Keratinocyte (primary cell): Measurements from ENCODE around the gene CHST8.

ENCODE experiments used
- EZH2 ChIP-seq: IDR thresholded peaks from one replicate; pipeline ENCODE4 v1.6.1; 2012; ENCODE audit warnings: inconsistent platforms, mild to moderate bottlenecking, low read length, moderate library complexity
- TF ChIP-seq, protein P1 (sequence below), 3 experiments: IDR thresholded peaks in 1 of 3; conservative IDR thresholded peaks in 1 of 3; optimal IDR thresholded peaks in 1 of 3; 2 replicates in 2 of 3; 3 replicates in 1 of 3; pipeline versions ENCODE3 to v1.5.1; 2011; ENCODE audit warnings: low read length in 3 of 3, mild to moderate bottlenecking in 3 of 3, moderate library complexity in 2 of 3, control low read depth in 1 of 3, inconsistent platforms in 1 of 3; ENCODE audit not compliant: insufficient read depth in 2 of 3; ENCODE audit errors: extremely low read depth in 1 of 3

DNA sequence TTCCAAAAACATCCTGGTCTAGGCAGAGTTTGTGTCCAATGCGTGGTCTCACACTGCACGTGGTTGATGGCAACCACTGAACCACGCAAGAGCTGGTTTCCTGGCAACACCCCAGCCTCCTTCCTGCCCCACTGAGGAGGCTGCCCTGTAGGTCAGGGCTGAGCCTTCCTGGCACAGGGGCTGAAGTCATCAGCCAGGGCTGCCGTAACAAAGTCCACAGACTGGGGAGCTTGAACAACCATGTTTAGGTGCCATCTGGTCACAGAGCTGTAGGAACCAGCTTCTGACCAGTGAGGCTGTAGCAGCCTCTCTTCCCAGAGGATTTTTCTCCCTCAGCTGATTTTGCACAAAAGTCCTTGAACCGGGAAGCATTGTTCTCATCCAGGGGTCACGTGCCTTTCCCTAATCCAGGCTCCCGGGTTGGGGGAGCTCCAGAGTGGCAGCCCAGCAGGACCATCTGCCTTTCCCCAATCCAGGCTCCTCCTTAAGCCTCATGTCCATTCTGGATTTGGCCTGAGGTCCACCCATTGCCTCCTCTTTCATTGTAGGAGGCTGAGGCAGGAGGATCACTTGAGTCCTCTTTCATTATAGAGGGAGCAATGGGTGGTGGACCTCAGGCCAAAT, 53.9 kb downstream of the CHST8 start:
- TF ChIP-seq, protein P1, sequence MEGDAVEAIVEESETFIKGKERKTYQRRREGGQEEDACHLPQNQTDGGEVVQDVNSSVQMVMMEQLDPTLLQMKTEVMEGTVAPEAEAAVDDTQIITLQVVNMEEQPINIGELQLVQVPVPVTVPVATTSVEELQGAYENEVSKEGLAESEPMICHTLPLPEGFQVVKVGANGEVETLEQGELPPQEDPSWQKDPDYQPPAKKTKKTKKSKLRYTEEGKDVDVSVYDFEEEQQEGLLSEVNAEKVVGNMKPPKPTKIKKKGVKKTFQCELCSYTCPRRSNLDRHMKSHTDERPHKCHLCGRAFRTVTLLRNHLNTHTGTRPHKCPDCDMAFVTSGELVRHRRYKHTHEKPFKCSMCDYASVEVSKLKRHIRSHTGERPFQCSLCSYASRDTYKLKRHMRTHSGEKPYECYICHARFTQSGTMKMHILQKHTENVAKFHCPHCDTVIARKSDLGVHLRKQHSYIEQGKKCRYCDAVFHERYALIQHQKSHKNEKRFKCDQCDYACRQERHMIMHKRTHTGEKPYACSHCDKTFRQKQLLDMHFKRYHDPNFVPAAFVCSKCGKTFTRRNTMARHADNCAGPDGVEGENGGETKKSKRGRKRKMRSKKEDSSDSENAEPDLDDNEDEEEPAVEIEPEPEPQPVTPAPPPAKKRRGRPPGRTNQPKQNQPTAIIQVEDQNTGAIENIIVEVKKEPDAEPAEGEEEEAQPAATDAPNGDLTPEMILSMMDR (optimal IDR thresholded peaks at IDR 0.05 in 1 of 3, IDR thresholded peaks at IDR 0.05 in 1 of 3, conservative IDR thresholded peaks at IDR 0.05 in 1 of 3; ENCODE audit: extremely low read depth in 1 of 3, insufficient read depth in 2 of 3, low read length in 3 of 3): no peak
- no peak for TF ChIP-seq EZH2
